Uterus (tissue), 2 donors: Measurements from ENCODE around the gene FAM3B.

Experiments used
- POLR2A ChIP-seq, 2 donors: fragments of 450-650 bp; IDR thresholded peaks; one replicate each; pipeline ENCODE4 v1.6.1; 2016; ENCODE audit warnings: antibody characterized with exemption in 2 of 2, mild to moderate bottlenecking in 1 of 2, moderate library complexity in 1 of 2
- TF ChIP-seq, protein P1 (sequence below), 4 experiments: fragments of 200-600 bp in 2 of 4; fragments of 450-650 bp in 2 of 4; sonication (generic) in 2 of 4; IDR thresholded peaks; one replicate each; pipeline ENCODE4 v1.5.1; 2016 to 2019; ENCODE audit warnings: antibody characterized with exemption in 4 of 4, mild to moderate bottlenecking in 2 of 4, moderate library complexity in 1 of 4

DNA sequence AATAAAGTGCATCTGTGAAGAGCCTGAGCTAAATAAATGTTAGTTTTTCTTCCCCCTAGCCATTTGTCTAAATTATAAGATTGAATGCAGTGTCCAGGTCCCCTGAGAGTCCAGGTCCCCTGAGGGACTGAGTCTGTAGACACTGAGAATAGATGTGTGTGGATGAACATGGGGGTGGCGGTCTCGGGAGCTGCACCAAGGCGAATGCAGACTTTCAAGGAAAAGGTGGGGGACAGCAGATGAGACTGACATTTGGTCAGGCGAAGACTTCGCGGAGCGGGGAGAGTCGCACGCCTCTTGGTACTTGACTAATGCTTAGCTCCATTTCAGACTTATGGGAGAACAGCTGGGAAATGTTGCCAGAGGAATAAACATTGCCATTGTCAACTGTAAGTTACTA is 27.5 kb downstream of the FAM3B start:
- TF ChIP-seq POLR2A (IDR thresholded peaks at IDR 0.05), result no peak
- TF ChIP-seq, protein P1, sequence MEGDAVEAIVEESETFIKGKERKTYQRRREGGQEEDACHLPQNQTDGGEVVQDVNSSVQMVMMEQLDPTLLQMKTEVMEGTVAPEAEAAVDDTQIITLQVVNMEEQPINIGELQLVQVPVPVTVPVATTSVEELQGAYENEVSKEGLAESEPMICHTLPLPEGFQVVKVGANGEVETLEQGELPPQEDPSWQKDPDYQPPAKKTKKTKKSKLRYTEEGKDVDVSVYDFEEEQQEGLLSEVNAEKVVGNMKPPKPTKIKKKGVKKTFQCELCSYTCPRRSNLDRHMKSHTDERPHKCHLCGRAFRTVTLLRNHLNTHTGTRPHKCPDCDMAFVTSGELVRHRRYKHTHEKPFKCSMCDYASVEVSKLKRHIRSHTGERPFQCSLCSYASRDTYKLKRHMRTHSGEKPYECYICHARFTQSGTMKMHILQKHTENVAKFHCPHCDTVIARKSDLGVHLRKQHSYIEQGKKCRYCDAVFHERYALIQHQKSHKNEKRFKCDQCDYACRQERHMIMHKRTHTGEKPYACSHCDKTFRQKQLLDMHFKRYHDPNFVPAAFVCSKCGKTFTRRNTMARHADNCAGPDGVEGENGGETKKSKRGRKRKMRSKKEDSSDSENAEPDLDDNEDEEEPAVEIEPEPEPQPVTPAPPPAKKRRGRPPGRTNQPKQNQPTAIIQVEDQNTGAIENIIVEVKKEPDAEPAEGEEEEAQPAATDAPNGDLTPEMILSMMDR (IDR thresholded peaks at IDR 0.05), result no peak
